DND-41 (cell line): ENCODE results near the gene RNASEH1.
"Not testable (repeated sequence)": the region's sequence is repeated elsewhere in the genome, so short reads cannot be mapped to it uniquely, and the experiment has no call there.

Experiments used
- ATAC-seq: fragments of 200-7000 bp; cut with Tn5 transposase; 3 replicates; pipeline ENCODE4 v1.9.1; 2021; ENCODE audit warnings: low read depth; ENCODE audit not compliant: insufficient read depth
- DNase-seq: peaks from one replicate; pipeline ENCODE4 v3.0.0-alpha.2; 2020
- H2AFZ ChIP-seq: 2 replicates; pipeline ENCODE4 v1.6.0; 2012; ENCODE audit warnings: low read depth, low read length
- H3K27ac ChIP-seq: 2 replicates; pipeline ENCODE4 v1.5.1; 2012; ENCODE audit warnings: low read length, inconsistent platforms
- H3K27me3 ChIP-seq: fragments of 200-600 bp; sonication (generic); 2 replicates; pipeline ENCODE4 v1.6.0; 2012; ENCODE audit warnings: low read length, mild to moderate bottlenecking, inconsistent platforms; ENCODE audit not compliant: insufficient read depth, poor library complexity
- H3K36me3 ChIP-seq: 2 replicates; pipeline ENCODE4 v1.5.1; 2012; ENCODE audit warnings: low read length, inconsistent platforms; ENCODE audit not compliant: insufficient read depth
- H3K4me1 ChIP-seq: 2 replicates; pipeline ENCODE4 v1.5.1; 2012; ENCODE audit warnings: mild to moderate bottlenecking, low read length; ENCODE audit not compliant: insufficient read depth
- H3K4me2 ChIP-seq: 2 replicates; pipeline ENCODE4 v1.6.0; 2012; ENCODE audit warnings: mild to moderate bottlenecking, moderate library complexity, low read length, inconsistent platforms; ENCODE audit not compliant: insufficient read depth
- H3K4me3 ChIP-seq, 2 experiments: fragments of 200-600 bp in 1 of 2; shearing (Covaris generic) in 1 of 2; 2 replicates each; pipeline ENCODE4 v1.5.1; 2012 to 2016; ENCODE audit warnings: inconsistent platforms in 2 of 2, low read length in 2 of 2, mild to moderate bottlenecking in 2 of 2, low read depth in 1 of 2, moderate library complexity in 1 of 2
- H3K79me2 ChIP-seq: 2 replicates; pipeline ENCODE4 v1.6.0; 2012; ENCODE audit warnings: low read length, inconsistent platforms; ENCODE audit not compliant: insufficient read depth
- H3K9ac ChIP-seq: 2 replicates; pipeline ENCODE4 v1.6.0; 2012; ENCODE audit warnings: low read depth, mild to moderate bottlenecking, inconsistent platforms, low read length, moderate library complexity
- H3K9me3 ChIP-seq: 2 replicates; pipeline ENCODE4 v1.5.1; 2012; ENCODE audit warnings: low read length, moderate library complexity, mild to moderate bottlenecking, inconsistent platforms; ENCODE audit not compliant: insufficient read depth, severe bottlenecking
- H4K20me1 ChIP-seq: 2 replicates; pipeline ENCODE4 v1.6.0; 2012; ENCODE audit warnings: low read length; ENCODE audit not compliant: insufficient read depth
- EZH2 ChIP-seq: IDR thresholded peaks from 3 replicates; pipeline ENCODE4 v1.6.1; 2012; ENCODE audit warnings: borderline replicate concordance, low read depth, mild to moderate bottlenecking, moderate library complexity, low read length, inconsistent platforms; ENCODE audit not compliant: severe bottlenecking
- TF ChIP-seq, protein P1 (sequence below): IDR thresholded peaks from 2 replicates; pipeline ENCODE4 v1.5.1; 2012; ENCODE audit warnings: borderline replicate concordance, low read length, moderate library complexity, mild to moderate bottlenecking; ENCODE audit not compliant: poor library complexity, severe bottlenecking; ENCODE audit errors: extremely low read depth

The RNASEH1 gene

DNA sequence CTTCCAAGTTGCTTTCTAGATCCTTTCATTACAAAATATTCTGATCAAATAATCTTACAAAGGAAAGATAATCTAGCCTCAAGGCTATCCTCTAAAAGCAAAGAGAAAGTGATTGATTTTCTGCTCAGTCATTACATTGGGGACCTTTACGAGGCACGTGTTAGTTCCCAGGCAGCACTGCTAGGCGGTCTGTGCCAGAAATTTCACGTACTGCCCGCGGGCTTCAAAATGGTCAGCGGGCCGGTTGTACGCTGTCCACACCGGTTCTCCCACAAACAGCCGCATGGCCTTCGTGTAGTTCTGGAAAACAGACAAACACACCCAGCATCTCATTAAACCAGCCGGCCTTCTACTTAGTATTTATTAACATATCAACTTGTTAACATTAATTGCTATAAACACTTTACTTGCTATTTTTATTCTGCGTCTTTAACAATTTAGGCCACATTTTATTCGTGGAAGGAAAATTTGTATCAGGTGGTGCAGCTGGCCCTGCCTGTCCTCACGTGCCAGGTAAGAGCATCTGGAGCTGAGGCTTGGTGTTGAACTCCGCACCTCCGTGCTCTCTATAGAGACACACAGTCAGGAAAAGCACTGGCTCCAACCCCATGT is 59.2 kb downstream of the RNASEH1 start:
- DNase-seq: no peak
- Histone ChIP-seq H3K4me3 (no peak overlapping the region), H2AFZ (no peak overlapping the region), H3K36me3 (peaks cover 62% of the 10 kb centered on the region), H3K4me2 (no peak overlapping the region), H3K4me1 (no peaks in the 10 kb centered on the region), H4K20me1 (no peaks in the 10 kb centered on the region), H3K27me3 (no peaks in the 10 kb centered on the region), H3K9me3 (no peaks in the 10 kb centered on the region), H3K9ac (no peak overlapping the region), H3K27ac (no peak overlapping the region), H3K79me2 (peaks cover 12% of the 10 kb centered on the region)
- TF ChIP-seq, protein P1, sequence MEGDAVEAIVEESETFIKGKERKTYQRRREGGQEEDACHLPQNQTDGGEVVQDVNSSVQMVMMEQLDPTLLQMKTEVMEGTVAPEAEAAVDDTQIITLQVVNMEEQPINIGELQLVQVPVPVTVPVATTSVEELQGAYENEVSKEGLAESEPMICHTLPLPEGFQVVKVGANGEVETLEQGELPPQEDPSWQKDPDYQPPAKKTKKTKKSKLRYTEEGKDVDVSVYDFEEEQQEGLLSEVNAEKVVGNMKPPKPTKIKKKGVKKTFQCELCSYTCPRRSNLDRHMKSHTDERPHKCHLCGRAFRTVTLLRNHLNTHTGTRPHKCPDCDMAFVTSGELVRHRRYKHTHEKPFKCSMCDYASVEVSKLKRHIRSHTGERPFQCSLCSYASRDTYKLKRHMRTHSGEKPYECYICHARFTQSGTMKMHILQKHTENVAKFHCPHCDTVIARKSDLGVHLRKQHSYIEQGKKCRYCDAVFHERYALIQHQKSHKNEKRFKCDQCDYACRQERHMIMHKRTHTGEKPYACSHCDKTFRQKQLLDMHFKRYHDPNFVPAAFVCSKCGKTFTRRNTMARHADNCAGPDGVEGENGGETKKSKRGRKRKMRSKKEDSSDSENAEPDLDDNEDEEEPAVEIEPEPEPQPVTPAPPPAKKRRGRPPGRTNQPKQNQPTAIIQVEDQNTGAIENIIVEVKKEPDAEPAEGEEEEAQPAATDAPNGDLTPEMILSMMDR: no peak
- no peak for TF ChIP-seq EZH2
- ATAC-seq: no peak

DNA sequence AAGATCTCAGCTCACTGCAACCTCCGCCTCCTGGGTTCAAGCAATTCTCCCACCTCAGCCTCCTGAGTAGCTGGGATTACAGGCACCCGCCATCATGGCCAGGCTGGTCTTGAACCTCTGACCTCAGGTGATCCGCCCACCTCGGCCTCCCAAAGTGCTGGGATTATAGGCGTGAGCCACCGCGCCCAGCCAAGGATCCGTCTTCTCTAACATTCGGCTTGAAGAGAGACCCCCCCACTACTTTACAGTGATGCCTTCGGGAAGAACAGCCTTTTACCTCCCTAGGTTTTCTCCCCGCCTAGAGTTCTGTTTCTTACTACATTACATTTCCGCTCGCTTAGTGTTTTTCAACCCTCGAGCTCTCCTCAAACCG is 61.4 kb downstream of the RNASEH1 start:
- not testable (repeated sequence) for H3K4me3 ChIP-seq, H4K20me1 ChIP-seq, H2AFZ ChIP-seq, H3K27me3 ChIP-seq, DNase-seq, H3K4me2 ChIP-seq, H3K27ac ChIP-seq, ATAC-seq, H3K79me2 ChIP-seq, H3K9me3 ChIP-seq, H3K4me1 ChIP-seq, H3K9ac ChIP-seq
- H3K36me3 ChIP-seq: peaks cover 50% of the 10 kb centered on the region
